IMR-90 (cell line): ENCODE measurements around the gene CES4A. TPM values are rescaled to one million over a fixed set of nuclear protein-coding genes. Genes with fewer than 3 reads are reported as not detected.
A peak's percentile ranks its signal among the peaks of the same experiment; 100 is the strongest.
"Not testable (repeated sequence)": the region's sequence is repeated elsewhere in the genome, so short reads cannot be mapped to it uniquely, and the experiment has no call there.

ENCODE experiments used
- ATAC-seq: fragments of 200-7000 bp; cut with Tn5 transposase; 2 replicates; pipeline ENCODE4 v1.9.1; 2020; ENCODE audit warnings: low read depth, mild to moderate bottlenecking, moderate library complexity
- BruUV-seq: library from RNA; stranded (reverse); fragments of 400-500 nt; replicated peaks from 2 replicates; lab custom pipeline; 2021; lab: Mats Ljungman, UMichigan
- CTCF ChIA-PET: fragments of 300-600 bp; formaldehyde crosslinking; extraction: SDS; loops from one replicate; lab custom pipeline; 2021; ENCODE audit warnings: antibody characterized with exemption; lab: Yijun Ruan, JAX
- POLR2A ChIA-PET: fragments of 300-600 bp; sonication (Branson Sonifier 250); formaldehyde crosslinking; loops from one replicate; lab custom pipeline; 2022; ENCODE audit warnings: antibody characterized with exemption; ENCODE audit not compliant: unreplicated experiment; lab: Charles Lee
- DNase-seq: peaks from one replicate; pipeline ENCODE4 v3.0.0; 2013
- H2AFZ ChIP-seq: replicated peaks from 2 replicates; pipeline ENCODE3; 2013; ENCODE audit warnings: low read length, mild to moderate bottlenecking; ENCODE audit not compliant: poor library complexity
- H2AK5ac ChIP-seq: 2 replicates; pipeline ENCODE4 v1.6.1; 2013; ENCODE audit warnings: low read depth, low read length, inconsistent platforms
- H2AK9ac ChIP-seq: replicated peaks from 2 replicates; pipeline ENCODE3; 2013; ENCODE audit warnings: mild to moderate bottlenecking, low read depth, low read length, moderate library complexity; ENCODE audit not compliant: poor library complexity
- H2BK120ac ChIP-seq: 2 replicates; pipeline ENCODE4 v1.6.1; 2013; ENCODE audit warnings: low read depth, low read length, inconsistent platforms
- H2BK15ac ChIP-seq: 3 replicates; pipeline ENCODE4 v1.6.1; 2013; ENCODE audit warnings: low read depth, low read length, inconsistent platforms
- H2BK20ac ChIP-seq: 2 replicates; pipeline ENCODE4 v1.6.1; 2013; ENCODE audit warnings: low read depth, mild to moderate bottlenecking, inconsistent platforms, low read length, moderate library complexity
- H2BK5ac ChIP-seq: 2 replicates; pipeline ENCODE4 v1.6.1; 2013; ENCODE audit warnings: mild to moderate bottlenecking, low read depth, low read length, inconsistent platforms; ENCODE audit not compliant: poor library complexity, severe bottlenecking
- H3K14ac ChIP-seq: replicated peaks from 2 replicates; pipeline ENCODE4 v1.6.1; 2013; ENCODE audit warnings: low read depth, low read length, inconsistent platforms
- H3K18ac ChIP-seq: 2 replicates; pipeline ENCODE4 v1.6.1; 2013; ENCODE audit warnings: low read depth, low read length, control low read depth
- H3K23ac ChIP-seq: 2 replicates; pipeline ENCODE4 v1.6.1; 2013; ENCODE audit warnings: low read depth, low read length, inconsistent platforms
- H3K27ac ChIP-seq: 2 replicates; pipeline ENCODE4 v1.5.1; 2013; ENCODE audit warnings: mild to moderate bottlenecking, control low read depth, low read length; ENCODE audit not compliant: insufficient read depth
- H3K27me3 ChIP-seq: 2 replicates; pipeline ENCODE4 v1.6.1; 2013; ENCODE audit warnings: low read length; ENCODE audit not compliant: control insufficient read depth, insufficient read depth
- H3K36me3 ChIP-seq: 2 replicates; pipeline ENCODE4 v1.6.1; 2013; ENCODE audit warnings: low read length, mixed read lengths; ENCODE audit not compliant: control insufficient read depth, insufficient read depth
- H3K4ac ChIP-seq: 2 replicates; pipeline ENCODE4 v1.6.1; 2013; ENCODE audit warnings: low read depth, low read length, inconsistent platforms
- H3K4me1 ChIP-seq: 2 replicates; pipeline ENCODE4 v1.6.1; 2013; ENCODE audit warnings: low read length, mixed read lengths; ENCODE audit not compliant: control insufficient read depth, insufficient read depth
- H3K4me2 ChIP-seq: 2 replicates; pipeline ENCODE4 v1.6.1; 2013; ENCODE audit warnings: low read depth, mild to moderate bottlenecking, control low read depth, low read length, moderate library complexity
- H3K4me3 ChIP-seq: 2 replicates; pipeline ENCODE4 v1.5.1; 2013; ENCODE audit warnings: low read depth, mild to moderate bottlenecking, control low read depth, low read length, moderate library complexity; ENCODE audit not compliant: insufficient read depth
- H3K56ac ChIP-seq: 2 replicates; pipeline ENCODE4 v1.6.1; 2013; ENCODE audit warnings: low read length, inconsistent platforms; ENCODE audit not compliant: insufficient read depth; ENCODE audit errors: extremely low read depth
- H3K79me1 ChIP-seq, 2 experiments: 2 replicates each; pipeline ENCODE4 v1.6.1; 2013; ENCODE audit warnings: low read length in 2 of 2, inconsistent platforms in 1 of 2, low read depth in 1 of 2
- H3K9ac ChIP-seq: 2 replicates; pipeline ENCODE4 v1.6.1; 2013; ENCODE audit warnings: low read depth, low read length, control low read depth
- H3K9me1 ChIP-seq: 2 replicates; pipeline ENCODE4 v1.6.1; 2013; ENCODE audit warnings: low read length, inconsistent platforms; ENCODE audit not compliant: insufficient read depth
- H3K9me3 ChIP-seq: 2 replicates; pipeline ENCODE4 v1.6.1; 2013; ENCODE audit warnings: low read length; ENCODE audit not compliant: control insufficient read depth, insufficient read depth
- H4K20me1 ChIP-seq: 2 replicates; pipeline ENCODE4 v1.6.1; 2013; ENCODE audit warnings: low read length, inconsistent platforms; ENCODE audit not compliant: insufficient read depth
- H4K5ac ChIP-seq: 2 replicates; pipeline ENCODE4 v1.6.1; 2013; ENCODE audit warnings: mild to moderate bottlenecking, low read depth, low read length, control low read depth
- H4K8ac ChIP-seq, 2 experiments: 2 replicates each; pipeline ENCODE4 v1.6.1; 2013; ENCODE audit warnings: low read depth in 2 of 2, low read length in 2 of 2, control low read depth in 1 of 2, inconsistent platforms in 1 of 2
- H4K91ac ChIP-seq: 2 replicates; pipeline ENCODE4 v1.6.1; 2013; ENCODE audit warnings: low read depth, low read length, inconsistent platforms; ENCODE audit not compliant: insufficient read depth
- BHLHE40 ChIP-seq: fragments of 150-350 bp; IDR thresholded peaks from 2 replicates; pipeline ENCODE4 v1.6.1; 2016; ENCODE audit warnings: mild to moderate bottlenecking, low read depth, low read length
- MAZ ChIP-seq: IDR thresholded peaks from 2 replicates; pipeline ENCODE4 v1.6.1; 2012; ENCODE audit warnings: low read depth, mild to moderate bottlenecking, low read length, improper control_type of control experiment, moderate library complexity, borderline replicate concordance
- MXI1 ChIP-seq: IDR thresholded peaks from 2 replicates; pipeline ENCODE4 v1.6.1; 2012; ENCODE audit warnings: low read depth, mild to moderate bottlenecking, low read length, moderate library complexity, borderline replicate concordance
- POLR2A ChIP-seq: IDR thresholded peaks from 2 replicates; pipeline ENCODE4 v1.6.1; 2012; ENCODE audit warnings: mild to moderate bottlenecking, low read depth, low read length
- WGBS, 2 experiments: methylation state at CpG; one replicate each; pipeline versions ENCODE4 v1.1.5 to v1.1.7; 2013; ENCODE audit warnings: missing lambda C conversion rate in 2 of 2; ENCODE audit not compliant: insufficient read length in 1 of 2; ENCODE audit errors: extremely low coverage in 2 of 2; 5-methylcytosine and 5-hydroxymethylcytosine counted together
- dilution Hi-C: fragments of 300-500 bp; cut with HindIII; formaldehyde crosslinking; loops from one replicate; pipeline ENCODE4 v1.14.3; 2018; ENCODE audit warnings: low sequenced_read_pairs; ENCODE audit not compliant: unreplicated experiment
- in situ Hi-C: fragments of 300-500 bp; cut with MboI; formaldehyde crosslinking; loops from 3 replicates; pipeline ENCODE4 v1.14.3; 2019; ENCODE audit warnings: low sequenced_read_pairs, inconsistent platforms, mixed read lengths
- intact Hi-C: fragments of 100-400 bp; cut with micrococcal nuclease; formaldehyde crosslinking; loops from 2 replicates; pipeline ENCODE4 v1.10.0; 2022
- polyA plus RNA-seq, 3 experiments: library from polyadenylated mRNA; depleted of rRNA; stranded (reverse); fragments of >200 nt; gene quantifications; 2 replicates each; pipeline ENCODE4 v1.2.3, GENCODE V29; 2012; ENCODE audit warnings: low replicate concordance in 1 of 3
- total RNA-seq: library from RNA; depleted of rRNA; stranded (reverse); fragments of >200 nt; gene quantifications from 2 replicates; pipeline ENCODE4 v1.2.3, GENCODE V29; 2012
- TF ChIP-seq, protein P1 (sequence below): fragments of 150-350 bp; IDR thresholded peaks from 2 replicates; pipeline ENCODE4 v1.6.1; 2017; ENCODE audit warnings: mild to moderate bottlenecking, antibody characterized with exemption, low read length, low read depth

The CES4A gene
- total and polyA plus RNA-seq, 2 of the 4 experiments (the other 2 are of a cell fraction) = 0.72 to 4.7 TPM

DNA sequence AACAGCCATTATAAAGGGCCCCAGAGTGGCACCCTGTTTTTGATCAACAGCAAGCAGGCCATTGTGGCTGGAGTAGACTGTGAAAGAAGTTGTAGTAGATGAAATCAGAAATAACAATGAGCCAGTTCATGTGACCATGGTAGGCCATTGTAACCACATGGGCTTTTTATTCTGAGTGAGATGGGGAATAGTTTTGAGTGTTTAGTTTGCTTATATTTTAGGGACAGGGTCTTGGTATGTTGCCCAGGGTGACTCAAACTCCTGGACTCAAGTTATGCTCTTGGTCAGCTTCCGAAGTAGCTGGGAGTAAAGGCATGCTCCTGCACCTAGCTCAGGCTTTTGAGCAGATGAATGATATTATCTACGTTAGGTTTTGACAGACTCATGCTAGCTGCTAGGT is 52.5 kb downstream of the CES4A start:
- Histone ChIP-seq H4K5ac (no peak overlapping the region), H3K9me3 (no peaks in the 10 kb centered on the region), H3K27me3 (no peaks in the 10 kb centered on the region), H2AK5ac (no peak overlapping the region), H2BK5ac (peak overlapping the region; percentile 47), H3K18ac (no peak overlapping the region), H4K20me1 (peaks cover 32% of the 10 kb centered on the region), H3K27ac (no peak overlapping the region; the same call in 1 of the 2 replicates), H3K56ac (no peak overlapping the region), H3K9me1 (peaks cover 8% of the 10 kb centered on the region; the same call in 1 of the 2 replicates), H4K91ac (no peak overlapping the region), H3K4me3 (no peak overlapping the region), H3K79me1 (peaks cover 16 to 58% of the 10 kb centered on the region in 2 experiments), H2AFZ (no peak overlapping the region), H4K8ac (no peak overlapping the region), H3K4me1 (peaks cover 15% of the 10 kb centered on the region), H2BK20ac (no peak overlapping the region), H3K4ac (peak overlapping the region; percentile 21; the same call in 1 of the 2 replicates), H2BK15ac (no peak overlapping the region), H3K9ac (no peak overlapping the region), H2AK9ac (no peak overlapping the region), H3K4me2 (peak overlapping the region; percentile 40), H3K23ac (no peak overlapping the region), H2BK120ac (no peak overlapping the region), H3K36me3 (peaks cover 7% of the 10 kb centered on the region; the same call in 1 of the 2 replicates), H3K14ac (no peak overlapping the region)
- TF ChIP-seq BHLHE40 = no peak
- TF ChIP-seq MXI1 = 0 out of 2 replicates have a peak, but pooled peaks have one; percentile 21
- no peak for TF ChIP-seq MAZ
- TF ChIP-seq, protein P1, sequence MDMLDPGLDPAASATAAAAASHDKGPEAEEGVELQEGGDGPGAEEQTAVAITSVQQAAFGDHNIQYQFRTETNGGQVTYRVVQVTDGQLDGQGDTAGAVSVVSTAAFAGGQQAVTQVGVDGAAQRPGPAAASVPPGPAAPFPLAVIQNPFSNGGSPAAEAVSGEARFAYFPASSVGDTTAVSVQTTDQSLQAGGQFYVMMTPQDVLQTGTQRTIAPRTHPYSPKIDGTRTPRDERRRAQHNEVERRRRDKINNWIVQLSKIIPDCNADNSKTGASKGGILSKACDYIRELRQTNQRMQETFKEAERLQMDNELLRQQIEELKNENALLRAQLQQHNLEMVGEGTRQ = 0 out of 2 replicates have a peak, but pooled peaks have one; percentile 43
- TF ChIP-seq POLR2A = no peak
- intact Hi-C loops = no loop called here
- peak; percentile 86 for ATAC-seq
- ChIA-PET POLR2A (no interaction called here), CTCF (interaction anchor here (0.8 to 1.7 kb wide), 5 partner anchors 13 to 115 kb away, joined by 3 to 4 read pairs (median 3); no protein-coding TSS in a partner anchor)
- dilution Hi-C loops = no loop called here
- in situ Hi-C loops = no loop called here
- WGBS, 2 experiments = 50% methylated on average over 1 of the region's 2 CpGs; no CpG with 5 or more reads in 1 of the 2 experiments
- DNase-seq = peak; percentile 88
- no TSS peak for BruUV-seq

DNA sequence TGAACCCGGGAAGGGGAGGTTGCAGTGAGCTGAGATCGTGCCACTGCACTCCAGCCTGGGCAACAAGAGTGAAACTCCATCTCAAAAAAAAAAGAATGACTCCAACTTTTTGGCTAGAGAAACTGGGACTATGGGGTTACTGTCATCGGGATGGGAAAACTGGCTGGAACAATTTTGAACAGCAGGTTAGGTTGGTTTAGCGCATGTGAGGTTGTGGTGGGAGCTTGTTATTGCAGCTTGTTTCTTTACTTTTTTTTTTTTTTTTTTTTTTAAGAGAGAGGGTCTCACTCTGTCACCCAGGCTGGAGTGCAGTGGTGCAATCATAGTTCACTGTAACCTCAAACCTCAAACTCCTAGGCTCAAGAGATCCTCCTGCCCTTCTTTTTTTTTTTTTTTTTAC is 53.1 kb downstream of the CES4A start:
- CTCF ChIA-PET = interaction anchor here (0.6 to 1.5 kb wide), 4 partner anchors 12 to 70 kb away, joined by 3 to 5 read pairs (median 3); no protein-coding TSS in a partner anchor
- H3K36me3 ChIP-seq, H4K5ac ChIP-seq, H2BK15ac ChIP-seq, H3K18ac ChIP-seq, dilution Hi-C loops, ATAC-seq, H3K27me3 ChIP-seq, H4K8ac ChIP-seq, H3K9me1 ChIP-seq, H3K56ac ChIP-seq, DNase-seq, H3K27ac ChIP-seq, H4K91ac ChIP-seq, H3K4me2 ChIP-seq, H3K4me3 ChIP-seq, POLR2A ChIA-PET, H3K23ac ChIP-seq, H3K9me3 ChIP-seq, H2BK20ac ChIP-seq, H2BK120ac ChIP-seq, H2AFZ ChIP-seq, intact Hi-C loops, H2AK9ac ChIP-seq, in situ Hi-C loops, H3K14ac ChIP-seq, H2BK5ac ChIP-seq, H3K9ac ChIP-seq, BruUV-seq: not testable (repeated sequence)
- WGBS, 2 experiments = 100% methylated on average over 2 of the region's 4 CpGs; no CpG with 5 or more reads in 1 of the 2 experiments
- Histone ChIP-seq H3K79me1 (peaks cover 18 to 60% of the 10 kb centered on the region in 2 experiments), H2AK5ac (0 out of 2 replicates have a peak overlapping the region, but pooled peaks have one; percentile 75), H3K4me1 (peaks cover 13% of the 10 kb centered on the region), H4K20me1 (peaks cover 27% of the 10 kb centered on the region), H3K4ac (0 out of 2 replicates have a peak overlapping the region, but pooled peaks have one; percentile 21)
